DOHH2 (cell line): ENCODE data around the gene SLC7A6OS.

Experiments
- CTCF ChIP-seq: fragments of 200-600 bp; sonication (generic); IDR thresholded peaks from one replicate; pipeline ENCODE4 v1.5.1; 2014; ENCODE audit warnings: antibody characterized with exemption, mild to moderate bottlenecking, low read depth, low read length; ENCODE audit not compliant: poor library complexity, severe bottlenecking
- EZH2phosphoT487 ChIP-seq: fragments of 200-600 bp; sonication (generic); IDR thresholded peaks from 2 replicates; pipeline ENCODE4 v1.6.1; 2017; ENCODE audit warnings: borderline replicate concordance, mild to moderate bottlenecking, antibody characterized with exemption, low read length, moderate library complexity, mixed read lengths

- TF ChIP-seq CTCF (no peak), EZH2phosphoT487 (no peak)
These were observed 38.1 kb downstream of the SLC7A6OS start for GRCh38 chr16:68272507-68273209.
